RWPE1 (cell line): ENCODE measurements around the gene HRH2.
"Not testable (repeated sequence)": the region's sequence is repeated elsewhere in the genome, so short reads cannot be mapped to it uniquely, and the experiment has no call there.

Experiments
- CTCF ChIA-PET: fragments of 350-600 bp; sonication (Branson Sonifier 250); formaldehyde crosslinking; extraction: SDS; loops from one replicate; lab custom pipeline; 2021; lab: Yijun Ruan, JAX
- POLR2A ChIA-PET: fragments of 400-600 bp; formaldehyde crosslinking; extraction: SDS; loops from one replicate; lab custom pipeline; 2020; ENCODE audit warnings: antibody characterized with exemption; ENCODE audit not compliant: low non-redundant PET; lab: Yijun Ruan, JAX
- DNase-seq: peaks from one replicate; pipeline ENCODE4 v3.0.0; 2012; ENCODE audit warnings: low spot score
- H3K27ac ChIP-seq: fragments of 450-650 bp; 2 replicates; pipeline ENCODE4 v1.5.1; 2017
- CTCF ChIP-seq: fragments of 450-650 bp; conservative IDR thresholded peaks from 2 replicates; pipeline ENCODE4 v1.5.1; 2017; ENCODE audit warnings: low read depth, mild to moderate bottlenecking

The HRH2 gene

DNA sequence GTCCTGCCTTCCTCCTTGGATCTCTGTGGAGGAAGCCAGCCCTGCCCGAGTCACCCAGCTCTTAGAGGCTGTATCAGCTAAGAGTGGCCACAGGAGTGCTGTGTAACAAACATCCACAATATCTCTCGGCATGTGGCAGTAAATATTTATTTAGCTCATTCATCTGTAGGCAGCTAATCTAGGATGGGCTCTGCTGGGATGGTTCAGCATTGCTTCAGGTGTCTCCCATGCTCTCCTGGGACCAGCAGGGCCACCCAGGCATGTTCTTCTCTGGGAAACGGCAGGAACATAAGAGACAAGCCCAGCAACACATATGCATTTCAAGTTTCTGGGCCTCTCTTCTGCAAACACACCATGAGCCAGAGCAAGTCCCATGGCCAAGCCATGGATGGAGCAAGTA lies 56.1 kb downstream of the HRH2 start:
- ChIA-PET CTCF (interaction anchor here (1.0 kb wide), 1 partner anchor 180 kb away, joined by 3 read pairs; no protein-coding TSS in a partner anchor), POLR2A (no interaction called here)
- DNase-seq = no peak
- no peak overlapping the region for H3K27ac ChIP-seq
- TF ChIP-seq CTCF = no peak

GRCh38 chr5:175714479-175715085 lies 56.7 kb downstream of the HRH2 start:
- CTCF ChIA-PET = interaction anchor here (1.0 kb wide), 1 partner anchor 181 kb away, joined by 3 read pairs; no protein-coding TSS in a partner anchor
- POLR2A ChIA-PET = no interaction called here
- no peak overlapping the region for H3K27ac ChIP-seq
- no peak for DNase-seq
- no peak for TF ChIP-seq CTCF

- H3K27ac ChIP-seq = no peak overlapping the region
- DNase-seq = no peak
- ChIA-PET CTCF (interaction anchor here (0.6 kb wide), 2 partner anchors 9 to 695 kb away, joined by 3 to 7 read pairs; no protein-coding TSS in a partner anchor), POLR2A (no interaction called here)
- no peak for TF ChIP-seq CTCF
Measured at GRCh38 chr5:175715627-175716522, 58.0 kb downstream of the HRH2 start.

GRCh38 chr5:175717837-175718236 lies 60.0 kb downstream of the HRH2 start:
- no peak for TF ChIP-seq CTCF
- ChIA-PET POLR2A (no interaction called here), CTCF (interaction anchor here (0.6 to 2.2 kb wide), 5 partner anchors 10 to 184 kb away, joined by 3 to 34 read pairs (median 8); no protein-coding TSS in a partner anchor)
- DNase-seq = no peak
- no peak overlapping the region for H3K27ac ChIP-seq

GRCh38 chr5:175718401-175719108 lies 60.7 kb downstream of the HRH2 start:
- ChIA-PET POLR2A (no interaction called here), CTCF (interaction anchor here (0.6 to 2.2 kb wide), 14 partner anchors 9 to 208 kb away, joined by 3 to 34 read pairs (median 5); no protein-coding TSS in a partner anchor)
- peak; percentile 50 for DNase-seq

DNA sequence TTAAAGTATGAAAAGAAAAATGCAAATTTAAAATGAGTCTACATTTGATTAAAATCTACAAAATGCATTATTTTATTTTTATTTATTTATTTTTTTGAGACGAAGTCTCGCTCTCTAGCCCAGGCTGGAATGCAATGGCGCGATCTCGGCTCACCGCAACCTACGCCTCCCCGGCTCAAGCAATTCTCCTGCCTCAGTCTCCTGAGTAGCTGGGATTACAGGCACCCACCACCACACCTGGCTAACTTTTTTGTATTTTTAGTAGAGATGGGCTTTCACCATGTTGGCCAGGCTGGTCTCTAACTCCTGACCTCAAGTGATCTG lies 61.2 kb downstream of the HRH2 start:
- CTCF ChIA-PET = interaction anchor here (0.6 to 2.2 kb wide), 13 partner anchors 8 to 208 kb away, joined by 3 to 34 read pairs (median 5); no protein-coding TSS in a partner anchor
- POLR2A ChIA-PET, H3K27ac ChIP-seq, DNase-seq: not testable (repeated sequence)

More at GRCh38 chr5:175718401-175719108, 60.7 kb downstream of the HRH2 start:
- no peak overlapping the region for H3K27ac ChIP-seq
- peak; percentile 54 for TF ChIP-seq CTCF
